ENCODE results near the gene TNIP3. TPM values are rescaled to one million over a fixed set of nuclear protein-coding genes. Genes with fewer than 3 reads are reported as not detected.

TNIP3 gene
- total RNA-seq, 1 experiment from 2014 or later, result not detected

DNA sequence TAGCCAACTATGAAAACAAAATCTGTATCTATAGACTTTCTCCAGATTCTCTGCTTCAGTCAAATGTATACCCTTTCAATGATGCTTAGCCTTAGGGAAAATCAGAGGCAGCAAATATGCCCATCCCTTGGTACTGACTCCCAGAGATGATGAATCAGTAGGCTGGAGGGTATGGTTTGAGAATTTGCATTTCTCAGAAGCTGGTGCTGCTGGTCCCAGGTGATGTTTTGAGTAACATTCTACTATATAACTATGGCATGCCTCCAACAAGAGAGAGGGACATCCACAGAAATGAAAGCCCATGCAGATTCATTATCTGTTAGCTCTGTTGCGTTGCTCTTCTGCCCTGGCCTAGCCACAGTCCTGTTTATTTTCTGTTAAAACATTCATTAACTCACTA is 13.6 kb downstream of the TNIP3 start:
- Histone ChIP-seq H3K4me3 (no peak overlapping the region), H3K36me3 (no peaks in the 10 kb centered on the region)
- DNase-seq, result no peak

GRCh38 chr4:121150003-121150402 is 14.1 kb downstream of the TNIP3 start:
- Histone ChIP-seq H3K36me3 (no peaks in the 10 kb centered on the region), H3K9me3 (no peaks in the 10 kb centered on the region), H3K27me3 (no peaks in the 10 kb centered on the region), H3K4me3 (no peak overlapping the region)
- DNase-seq, result no peak

More for the DNA sequence above, 13.6 kb downstream of the TNIP3 start:
- Histone ChIP-seq H3K9me3 (no peaks in the 10 kb centered on the region), H3K27me3 (no peaks in the 10 kb centered on the region)

- Histone ChIP-seq H3K27me3 (no peaks in the 10 kb centered on the region), H3K9me3 (no peaks in the 10 kb centered on the region), H3K4me3 (no peak overlapping the region), H3K36me3 (no peaks in the 10 kb centered on the region)
- DNase-seq, result no peak
Observed at GRCh38 chr4:121148621-121149020, 15.5 kb downstream of the TNIP3 start.

DNA sequence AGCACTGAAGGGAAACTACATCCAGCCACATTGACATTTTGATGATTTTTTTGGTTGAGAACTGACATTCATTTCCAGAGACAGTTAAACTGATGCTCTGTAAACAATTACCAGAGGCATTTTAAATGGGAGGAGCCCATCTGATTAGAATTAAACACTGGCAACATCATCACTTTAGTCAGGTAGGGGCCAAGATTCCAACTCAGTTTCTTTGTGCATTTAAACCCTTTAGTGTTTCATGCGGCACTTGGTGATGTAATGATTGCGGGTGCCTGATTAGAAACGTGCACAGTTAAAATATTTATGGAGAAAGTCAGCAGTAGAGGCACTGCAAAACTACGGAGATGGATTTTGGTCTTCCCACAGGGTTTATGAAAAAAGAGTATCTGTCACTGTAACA is 16.1 kb downstream of the TNIP3 start:
- DNase-seq, result no peak

GRCh38 chr4:121146530-121146929 is 17.6 kb downstream of the TNIP3 start:
- DNase-seq, result no peak
- Histone ChIP-seq H3K4me3 (no peak overlapping the region), H3K36me3 (no peaks in the 10 kb centered on the region), H3K27me3 (no peaks in the 10 kb centered on the region), H3K9me3 (no peaks in the 10 kb centered on the region)

More for the DNA sequence above, 16.1 kb downstream of the TNIP3 start:
- Histone ChIP-seq H3K36me3 (no peaks in the 10 kb centered on the region), H3K4me3 (no peak overlapping the region), H3K27me3 (no peaks in the 10 kb centered on the region), H3K9me3 (no peaks in the 10 kb centered on the region)

GRCh38 chr4:121145430-121145829 is 18.7 kb downstream of the TNIP3 start:
- Histone ChIP-seq H3K27me3 (no peaks in the 10 kb centered on the region), H3K36me3 (no peaks in the 10 kb centered on the region)

DNA sequence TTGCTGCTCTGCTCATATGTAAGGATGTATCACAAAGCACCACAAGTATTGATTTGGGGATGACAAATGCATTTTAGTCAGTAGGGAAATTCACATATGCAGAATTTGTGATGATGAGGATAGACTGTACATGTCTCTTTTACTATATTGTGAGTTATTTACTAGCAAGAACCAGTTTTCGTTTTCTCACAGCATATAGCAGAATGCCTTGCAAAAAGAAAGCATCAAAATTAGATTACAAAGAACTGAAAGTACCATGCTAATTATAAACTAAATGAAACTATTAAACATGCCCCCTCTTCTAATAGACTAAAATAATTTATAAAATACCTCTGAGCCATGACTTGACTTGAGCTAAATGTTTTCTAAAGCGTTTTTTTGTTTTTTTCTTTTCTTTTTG is 20.1 kb downstream of the TNIP3 start:
- Histone ChIP-seq H3K27me3 (no peaks in the 10 kb centered on the region), H3K4me3 (no peak overlapping the region), H3K9me3 (no peaks in the 10 kb centered on the region), H3K36me3 (no peaks in the 10 kb centered on the region)
- no peak for DNase-seq

More at GRCh38 chr4:121145430-121145829, 18.7 kb downstream of the TNIP3 start:
- H3K4me3 ChIP-seq, result no peak overlapping the region
- DNase-seq, result no peak
- no peaks in the 10 kb centered on the region for H3K9me3 ChIP-seq

- Histone ChIP-seq H3K27me3 (no peaks in the 10 kb centered on the region), H3K9me3 (no peaks in the 10 kb centered on the region), H3K36me3 (no peaks in the 10 kb centered on the region), H3K4me3 (no peak overlapping the region)
- no peak for DNase-seq
Observed at GRCh38 chr4:121143131-121143530, 21.0 kb downstream of the TNIP3 start.

DNA sequence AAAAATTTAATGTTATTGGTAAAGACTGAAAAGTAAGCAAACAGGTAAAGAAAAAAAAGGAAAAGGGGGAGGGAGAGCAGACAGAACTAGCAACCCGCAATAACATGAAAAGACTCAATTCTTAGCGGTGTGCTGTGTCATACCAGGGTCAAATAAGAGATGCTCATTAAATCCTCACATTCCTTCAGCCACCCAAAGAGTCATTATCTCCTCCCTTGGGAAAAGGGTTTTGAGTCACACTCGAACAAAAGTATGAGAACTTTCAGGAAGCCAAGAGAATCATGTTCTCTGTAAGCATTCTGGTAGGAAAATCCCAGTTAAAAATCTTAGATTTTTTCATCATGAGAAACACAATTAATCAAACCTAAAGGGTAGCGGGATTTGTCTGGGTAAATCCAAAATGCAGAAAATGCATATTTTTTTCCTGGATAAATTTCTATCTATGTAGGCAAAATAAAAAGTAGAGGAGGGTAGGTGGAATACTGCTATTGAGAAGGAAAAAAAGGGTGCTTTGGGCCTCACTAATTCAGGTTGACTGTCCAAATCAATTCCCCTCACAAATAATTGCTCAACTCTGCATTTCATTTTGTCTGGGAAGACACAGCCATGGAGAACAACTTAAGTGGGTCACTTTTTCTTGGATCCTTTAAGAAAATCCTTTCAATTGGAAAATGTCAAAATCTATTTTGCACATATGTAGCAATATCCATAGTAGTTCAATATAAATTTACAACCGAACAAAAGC is 23.2 kb downstream of the TNIP3 start:
- no peak for DNase-seq
- Histone ChIP-seq H3K27me3 (no peaks in the 10 kb centered on the region), H3K9me3 (no peaks in the 10 kb centered on the region), H3K4me3 (no peak overlapping the region), H3K36me3 (no peaks in the 10 kb centered on the region)

DNA sequence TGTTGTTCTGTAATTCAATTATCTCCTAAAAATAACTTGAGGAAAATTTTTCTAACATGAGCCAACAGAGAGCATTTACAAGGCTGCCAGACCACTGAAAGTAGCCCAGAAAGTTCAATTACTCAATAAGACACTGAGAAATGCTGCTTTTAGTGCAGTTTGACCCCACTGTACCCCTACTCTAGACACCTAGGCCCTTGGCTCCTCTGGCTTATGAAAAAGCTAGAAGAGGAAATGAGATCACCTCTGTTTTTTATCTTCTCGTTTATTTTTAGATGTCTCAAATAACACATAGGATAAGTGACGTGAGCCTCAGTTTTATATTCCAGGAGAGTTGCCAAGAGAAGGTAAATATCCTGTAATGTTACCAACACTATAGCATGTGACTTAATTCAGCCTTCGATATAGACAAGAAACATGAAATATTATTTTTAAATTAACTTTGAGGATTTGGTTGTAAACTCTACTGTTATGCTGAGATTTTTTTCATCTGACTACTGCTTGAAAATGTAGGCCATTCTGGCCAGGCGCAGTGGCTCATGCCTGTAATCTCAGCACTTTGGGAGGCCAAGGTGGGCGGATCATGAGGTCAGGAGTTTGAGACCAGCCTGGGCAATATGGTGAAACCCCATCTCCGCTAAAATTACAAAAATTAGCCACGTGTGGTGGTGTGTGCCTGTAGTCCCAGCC is 24.4 kb downstream of the TNIP3 start:
- no peaks in the 10 kb centered on the region for H3K9me3 ChIP-seq
- H3K27me3 ChIP-seq, result no peaks in the 10 kb centered on the region
- no peak for DNase-seq
- H3K4me3 ChIP-seq, result no peak overlapping the region
- no peaks in the 10 kb centered on the region for H3K36me3 ChIP-seq

DNA sequence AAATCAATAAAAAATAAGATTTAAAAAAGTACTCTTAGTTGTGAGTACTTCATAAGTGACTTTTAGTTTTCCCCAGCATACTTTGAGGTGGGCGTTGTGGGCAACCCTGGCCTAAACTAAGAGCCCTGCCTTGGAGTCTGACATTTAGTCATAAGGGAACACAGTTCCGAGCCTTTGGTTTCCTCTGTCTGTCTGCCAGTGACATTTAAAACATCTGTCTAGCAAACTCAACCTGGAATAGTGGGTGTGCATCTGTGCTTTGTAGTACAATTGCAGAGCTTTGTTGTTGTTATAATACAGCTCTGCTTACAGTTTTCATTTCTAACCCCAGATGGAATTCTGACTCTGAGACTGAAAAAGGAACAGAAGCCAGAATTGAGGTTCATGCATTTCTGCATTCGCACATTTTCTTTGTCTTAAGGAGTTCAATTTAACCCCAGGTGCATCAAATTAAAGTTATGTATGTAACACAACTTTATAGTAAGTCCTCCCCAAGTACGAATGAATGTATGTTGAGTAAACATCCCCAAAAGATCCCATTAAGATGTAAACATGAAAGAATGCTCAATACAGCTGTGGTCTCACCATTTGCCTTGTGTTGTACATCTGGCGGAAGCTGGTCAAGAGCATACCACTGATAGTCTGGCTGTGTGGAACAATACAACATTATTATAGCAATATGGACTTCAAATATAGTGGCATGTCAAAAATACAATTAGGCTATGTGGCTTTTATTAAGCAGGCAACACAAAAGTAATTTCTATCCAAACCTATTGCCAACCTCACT is 25.9 kb downstream of the TNIP3 start:
- H3K4me3 ChIP-seq, result no peak overlapping the region
- H3K27me3 ChIP-seq, result no peaks in the 10 kb centered on the region
- H3K9me3 ChIP-seq, result no peaks in the 10 kb centered on the region
- no peaks in the 10 kb centered on the region for H3K36me3 ChIP-seq
- DNase-seq, result no peak

DNA sequence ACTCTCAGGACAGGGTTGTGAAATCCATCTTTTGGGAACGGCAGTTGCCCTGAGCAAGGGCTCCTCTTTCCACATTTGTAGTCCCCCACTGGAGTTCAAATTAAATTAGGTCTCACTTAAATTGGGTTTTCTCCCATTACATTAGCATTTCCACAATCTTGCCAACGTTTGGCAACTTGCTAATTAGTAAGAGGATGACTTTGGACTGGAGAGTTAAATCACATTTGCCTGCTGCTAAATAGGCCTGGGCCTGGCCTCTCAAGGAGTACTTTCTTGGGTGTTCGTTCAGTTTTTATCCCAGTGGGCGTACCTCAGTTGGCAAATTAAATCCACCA is 33.8 kb downstream of the TNIP3 start:
- H3K9me3 ChIP-seq, result no peaks in the 10 kb centered on the region
- no peak overlapping the region for H3K4me3 ChIP-seq
- no peak for DNase-seq
- H3K27me3 ChIP-seq, result no peaks in the 10 kb centered on the region
- H3K36me3 ChIP-seq, result no peaks in the 10 kb centered on the region

DNA sequence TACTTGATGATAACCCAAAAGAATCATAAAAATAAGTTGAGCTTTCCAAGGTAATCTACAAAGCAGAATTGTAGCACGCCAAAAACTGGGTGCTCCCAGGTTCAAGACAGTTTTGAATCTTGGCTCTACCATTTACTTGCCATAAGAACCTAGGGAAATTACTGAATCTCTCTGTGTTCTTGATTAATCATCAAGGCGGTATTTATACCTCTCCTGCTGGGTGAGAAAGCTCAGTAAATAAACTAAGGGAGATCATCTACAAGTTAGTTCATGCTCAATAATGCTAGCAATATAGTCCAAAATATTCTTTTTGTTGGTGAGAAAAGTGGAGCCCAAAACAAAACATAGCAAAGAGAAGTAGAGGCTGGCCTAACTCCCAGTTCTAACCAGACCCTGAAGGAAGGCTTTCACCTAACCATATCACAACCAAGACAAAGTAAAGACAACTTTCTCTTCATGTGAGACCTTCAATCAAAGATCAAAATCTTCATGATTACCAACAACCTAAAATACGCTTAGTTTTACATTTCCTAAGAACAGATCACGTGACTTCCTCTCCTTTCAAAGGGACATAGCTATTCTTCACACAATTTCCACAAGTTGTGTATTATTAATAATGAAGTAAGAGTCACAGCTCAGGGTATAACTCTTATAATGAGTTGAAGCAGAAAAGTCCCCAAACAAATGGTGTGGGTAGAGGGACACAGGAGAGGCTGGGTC is 34.4 kb downstream of the TNIP3 start:
- no peak for DNase-seq
- no peak overlapping the region for H3K4me3 ChIP-seq

GRCh38 chr4:121127100-121127499 is 37.0 kb downstream of the TNIP3 start:
- no peak for DNase-seq
- H3K36me3 ChIP-seq, result no peaks in the 10 kb centered on the region
- H3K27me3 ChIP-seq, result no peaks in the 10 kb centered on the region
- no peak overlapping the region for H3K4me3 ChIP-seq
- H3K9me3 ChIP-seq, result no peaks in the 10 kb centered on the region

More for the DNA sequence above, 34.4 kb downstream of the TNIP3 start:
- Histone ChIP-seq H3K9me3 (no peaks in the 10 kb centered on the region), H3K27me3 (no peaks in the 10 kb centered on the region), H3K36me3 (no peaks in the 10 kb centered on the region)

- Histone ChIP-seq H3K9me3 (no peaks in the 10 kb centered on the region), H3K36me3 (no peaks in the 10 kb centered on the region), H3K4me3 (no peak overlapping the region), H3K27me3 (no peaks in the 10 kb centered on the region)
- DNase-seq, result no peak
Observed at GRCh38 chr4:121126449-121127006, 37.6 kb downstream of the TNIP3 start.

- no peaks in the 10 kb centered on the region for H3K27me3 ChIP-seq
Observed at GRCh38 chr4:121125498-121125885, 38.6 kb downstream of the TNIP3 start.

GRCh38 chr4:121122661-121123060 is 41.5 kb downstream of the TNIP3 start:
- Histone ChIP-seq H3K36me3 (no peaks in the 10 kb centered on the region), H3K4me3 (no peak overlapping the region), H3K27me3 (no peaks in the 10 kb centered on the region), H3K9me3 (no peaks in the 10 kb centered on the region)
- no peak for DNase-seq

More at GRCh38 chr4:121125498-121125885, 38.6 kb downstream of the TNIP3 start:
- H3K9me3 ChIP-seq, result no peaks in the 10 kb centered on the region
- no peaks in the 10 kb centered on the region for H3K36me3 ChIP-seq
- no peak for DNase-seq
- no peak overlapping the region for H3K4me3 ChIP-seq

All from MG63 (cell line).